Sigmoid colon (tissue), 7 donors: ENCODE measurements around the gene PLEKHA1. TPM values are rescaled to one million over a fixed set of nuclear protein-coding genes. Genes with fewer than 3 reads are reported as not detected.

ENCODE experiments used
- DNase-seq: peaks from one replicate; pipeline ENCODE4 v3.0.0-alpha.2; 2019
- H3K27ac ChIP-seq, 4 donors: fragments of 200-600 bp; sonication (generic); one replicate each; pipeline ENCODE4 v1.5.1; 2016 to 2019; ENCODE audit warnings: mild to moderate bottlenecking in 1 of 4
- H3K27me3 ChIP-seq, 3 donors: fragments of 200-600 bp; sonication (generic); one replicate each; pipeline ENCODE4 v1.5.1; 2019; ENCODE audit warnings: mild to moderate bottlenecking in 1 of 3
- H3K36me3 ChIP-seq, 4 donors: fragments of 200-600 bp; sonication (generic); one replicate each; pipeline ENCODE4 v1.5.1; 2016 to 2019
- H3K4me1 ChIP-seq, 4 donors: fragments of 200-600 bp; sonication (generic); one replicate each; pipeline ENCODE4 v1.5.1; 2017 to 2019
- H3K4me3 ChIP-seq, 4 donors: fragments of 200-600 bp; sonication (generic); one replicate each; pipeline ENCODE4 v1.5.1; 2017 to 2019; ENCODE audit warnings: mild to moderate bottlenecking in 2 of 4, moderate library complexity in 1 of 4
- H3K9me3 ChIP-seq, 4 donors: fragments of 200-600 bp in 3 of 4; sonication (generic) in 3 of 4; one replicate each; pipeline versions ENCODE4 v1.5.1 to v1.6.1; 2013 to 2019
- EP300 ChIP-seq, 4 donors: sonication (generic); formaldehyde crosslinking; IDR thresholded peaks; one replicate each; pipeline ENCODE4 v1.6.1; 2017; ENCODE audit warnings: antibody characterized with exemption in 4 of 4
- POLR2A ChIP-seq, 2 donors: fragments of 450-650 bp; IDR thresholded peaks; one replicate each; pipeline ENCODE4 v1.6.1; 2016; ENCODE audit warnings: antibody characterized with exemption in 2 of 2, mild to moderate bottlenecking in 2 of 2, moderate library complexity in 2 of 2
- POLR2AphosphoS5 ChIP-seq, 4 donors: sonication (generic); formaldehyde crosslinking; IDR thresholded peaks; one replicate each; pipeline ENCODE4 v1.6.1; 2017; ENCODE audit warnings: antibody characterized with exemption in 4 of 4
- whole genome bisulfite sequencing, 2 donors: extraction: QIAGEN DNeasy Blood & Tissue Kit; methylation state at CpG; one replicate each; pipeline ENCODE4 v1.1.7; 2013; 5-methylcytosine and 5-hydroxymethylcytosine counted together
- intact Hi-C: fragments of 100-400 bp; cut with DNase I; formaldehyde crosslinking; loops from one replicate; pipeline ENCODE4 v1.15.1; 2023
- polyA plus RNA-seq, 3 donors: library from polyadenylated mRNA; stranded (reverse); fragments of 200-250 nt; gene quantifications; one replicate each; pipeline ENCODE4 v1.2.3, GENCODE V29; 2013
- total RNA-seq, 4 donors: library from RNA; depleted of rRNA; stranded (reverse); fragments of >200 nt; gene quantifications; one replicate each; pipeline ENCODE4 v1.1.0, GENCODE V29; 2016
- TF ChIP-seq, protein P1 (sequence below), 4 experiments: fragments of 450-650 bp in 3 of 4; fragments of 200-600 bp in 1 of 4; IDR thresholded peaks; one replicate each; pipeline ENCODE4 v1.5.1; 2016 to 2019; ENCODE audit warnings: antibody characterized with exemption in 4 of 4, mild to moderate bottlenecking in 3 of 4, moderate library complexity in 2 of 4
- donor health status: healthy with polysubstance abuse.
- donor health status: Bipolar disorder and iron deficiency.
- donor health status: healthy.

PLEKHA1 gene
- total and polyA plus RNA-seq, 7 donors, result 20.9 to 53.2 (median 38.4) TPM

DNA sequence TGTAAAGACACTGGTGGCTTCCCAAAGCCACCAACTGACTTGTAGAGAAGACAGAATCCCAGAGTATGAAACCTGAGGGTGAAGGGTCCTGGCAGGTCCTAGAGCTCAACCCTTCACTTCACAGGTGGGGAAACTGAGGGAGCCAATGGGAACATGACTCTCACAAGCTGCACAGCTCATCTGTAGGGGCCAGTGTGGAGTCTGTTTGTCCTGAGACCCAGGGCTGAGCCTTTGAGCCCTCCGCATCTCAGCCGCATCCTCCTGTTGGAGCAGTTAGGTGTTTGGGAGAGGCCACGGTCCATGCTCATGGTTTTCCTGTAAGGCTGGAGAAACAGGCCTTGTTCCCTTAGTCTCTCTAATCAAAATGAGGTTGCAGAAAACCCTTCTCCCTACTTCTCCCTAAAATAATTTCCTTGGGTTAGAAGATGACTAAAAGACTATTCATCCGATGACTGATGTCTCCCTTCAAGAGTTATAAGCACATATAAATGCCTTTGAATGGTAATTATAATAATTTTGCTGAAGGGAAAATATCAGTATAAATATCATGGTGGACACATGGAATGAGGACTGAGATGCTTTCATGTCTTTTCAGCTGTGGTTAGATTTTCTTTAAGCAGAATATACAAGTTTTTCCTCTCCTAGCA lies 97.1 kb downstream of the PLEKHA1 start:
- no peaks in the 10 kb centered on the region for H3K9me3 ChIP-seq
- H3K27me3 ChIP-seq, result no peaks in the 10 kb centered on the region
- H3K27ac ChIP-seq, result no peak overlapping the region
- DNase-seq, result no peak
- intact Hi-C loops, result no loop called here
- H3K36me3 ChIP-seq, result no peaks in the 10 kb centered on the region
- no peak overlapping the region for H3K4me3 ChIP-seq
- TF ChIP-seq POLR2AphosphoS5 (IDR thresholded peaks at IDR 0.05), result no peak
- no peak for TF ChIP-seq POLR2A (IDR thresholded peaks at IDR 0.05)
- TF ChIP-seq EP300 (IDR thresholded peaks at IDR 0.05), result no peak
- peaks cover 0 to 50% (median 43%) of the 10 kb centered on the region in 4 donors for H3K4me1 ChIP-seq
- 96 to 97% methylated on average over 4 of the region's 4 CpGs for WGBS, 2 donors

DNA sequence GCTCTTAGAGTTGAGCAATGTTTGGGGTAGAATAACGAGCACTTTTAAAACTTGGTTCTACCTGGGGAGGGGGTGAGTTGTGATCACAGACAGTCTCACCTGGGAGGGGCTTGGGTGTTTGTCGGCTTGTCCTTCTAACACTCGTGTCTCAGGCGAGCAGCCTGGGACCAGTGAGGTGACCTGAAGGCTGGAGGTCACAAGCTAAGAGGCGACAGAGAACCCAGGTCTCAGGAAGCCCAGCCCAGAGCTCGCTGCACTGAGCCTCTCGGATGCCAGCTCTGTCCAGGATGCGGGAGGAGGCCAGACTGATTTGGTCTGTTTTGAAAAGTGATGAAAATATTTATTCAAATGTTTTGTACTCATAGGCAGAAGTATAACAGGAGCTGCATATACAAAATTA lies 98.6 kb downstream of the PLEKHA1 start:
- WGBS, 2 donors, result 82% methylated on average over 8 of the region's 8 CpGs
- no peaks in the 10 kb centered on the region for H3K36me3 ChIP-seq
- no peaks in the 10 kb centered on the region for H3K27me3 ChIP-seq
- intact Hi-C loops, result no loop called here
- TF ChIP-seq, protein P1, sequence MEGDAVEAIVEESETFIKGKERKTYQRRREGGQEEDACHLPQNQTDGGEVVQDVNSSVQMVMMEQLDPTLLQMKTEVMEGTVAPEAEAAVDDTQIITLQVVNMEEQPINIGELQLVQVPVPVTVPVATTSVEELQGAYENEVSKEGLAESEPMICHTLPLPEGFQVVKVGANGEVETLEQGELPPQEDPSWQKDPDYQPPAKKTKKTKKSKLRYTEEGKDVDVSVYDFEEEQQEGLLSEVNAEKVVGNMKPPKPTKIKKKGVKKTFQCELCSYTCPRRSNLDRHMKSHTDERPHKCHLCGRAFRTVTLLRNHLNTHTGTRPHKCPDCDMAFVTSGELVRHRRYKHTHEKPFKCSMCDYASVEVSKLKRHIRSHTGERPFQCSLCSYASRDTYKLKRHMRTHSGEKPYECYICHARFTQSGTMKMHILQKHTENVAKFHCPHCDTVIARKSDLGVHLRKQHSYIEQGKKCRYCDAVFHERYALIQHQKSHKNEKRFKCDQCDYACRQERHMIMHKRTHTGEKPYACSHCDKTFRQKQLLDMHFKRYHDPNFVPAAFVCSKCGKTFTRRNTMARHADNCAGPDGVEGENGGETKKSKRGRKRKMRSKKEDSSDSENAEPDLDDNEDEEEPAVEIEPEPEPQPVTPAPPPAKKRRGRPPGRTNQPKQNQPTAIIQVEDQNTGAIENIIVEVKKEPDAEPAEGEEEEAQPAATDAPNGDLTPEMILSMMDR (IDR thresholded peaks at IDR 0.05), result no peak
- TF ChIP-seq POLR2AphosphoS5 (IDR thresholded peaks at IDR 0.05), result no peak
- peaks cover 0 to 65% (median 57%) of the 10 kb centered on the region in 4 donors for H3K4me1 ChIP-seq
- no peak for DNase-seq
- no peaks in the 10 kb centered on the region for H3K9me3 ChIP-seq
- no peak overlapping the region for H3K4me3 ChIP-seq
- peak overlapping the region in 1 of 4 donors; percentile 0 for H3K27ac ChIP-seq

DNA sequence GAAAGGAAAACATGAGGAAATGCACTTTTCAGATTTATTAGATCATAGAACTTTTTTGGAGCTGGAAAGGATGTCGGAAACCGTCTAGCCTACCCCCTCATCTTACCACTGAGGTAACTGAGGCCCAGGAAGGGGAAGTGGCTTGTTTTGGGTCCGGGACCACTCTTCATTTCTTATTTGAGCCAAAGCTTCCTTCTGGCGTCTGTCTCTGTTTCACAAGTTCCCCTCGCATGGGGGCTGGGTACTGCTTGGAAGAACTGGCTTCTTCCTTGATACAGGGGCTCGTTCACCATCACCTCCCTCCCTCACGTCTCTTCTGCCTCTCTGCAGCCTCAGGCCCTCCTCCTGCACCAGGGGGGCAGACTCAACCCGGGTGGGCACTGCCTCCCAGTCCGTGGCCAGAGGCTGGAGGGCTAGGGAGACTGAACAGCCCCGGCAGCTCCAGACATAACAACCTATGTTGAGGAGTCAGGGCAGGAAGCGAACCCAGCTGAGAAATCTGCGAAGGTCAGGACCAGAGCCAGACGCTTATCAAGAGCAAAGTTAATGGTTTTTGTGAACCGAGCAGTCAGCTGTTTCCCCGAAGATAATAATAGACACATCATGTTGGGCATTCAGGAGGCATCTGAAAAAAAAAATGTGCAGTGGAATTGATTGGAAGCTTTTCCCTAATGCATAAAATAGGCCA lies 99.8 kb downstream of the PLEKHA1 start:
- TF ChIP-seq, protein P1 (IDR thresholded peaks at IDR 0.05), result no peak
- no peak for TF ChIP-seq POLR2AphosphoS5 (IDR thresholded peaks at IDR 0.05)
- 38 to 71% methylated on average over 15 of the region's 15 CpGs for WGBS, 2 donors
- Histone ChIP-seq H3K36me3 (no peaks in the 10 kb centered on the region), H3K4me3 (no peak overlapping the region), H3K9me3 (no peaks in the 10 kb centered on the region), H3K4me1 (peaks cover 0 to 58% (median 52%) of the 10 kb centered on the region in 4 donors), H3K27me3 (no peaks in the 10 kb centered on the region), H3K27ac (peak overlapping the region; percentile 49 to 85 (median 69))
- DNase-seq, result no peak
- intact Hi-C loops, result loop anchor here (2.0 kb wide), 1 partner anchor 15 kb away; no protein-coding TSS in a partner anchor

DNA sequence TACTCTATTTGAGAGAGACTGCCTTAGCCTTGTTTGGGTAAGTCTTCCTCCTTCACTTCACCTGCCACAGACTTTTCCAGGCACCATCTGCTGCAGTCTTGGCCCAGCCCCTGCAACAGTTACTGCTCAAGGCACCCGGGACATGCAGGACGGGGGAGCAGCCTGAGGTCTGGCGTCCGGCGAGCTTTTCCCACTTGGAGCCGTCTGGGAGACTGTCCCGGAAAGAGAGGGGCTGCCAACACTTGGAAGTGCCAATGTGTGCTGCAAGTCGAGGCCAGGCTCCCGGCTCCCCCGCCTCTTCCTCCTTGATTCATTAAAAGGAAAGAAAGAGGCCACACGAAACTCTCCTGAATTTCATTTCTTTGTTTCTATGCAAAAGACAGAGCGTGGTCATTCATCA lies 100.6 kb downstream of the PLEKHA1 start:
- DNase-seq, result peak; percentile 94
- H3K4me3 ChIP-seq, result peak overlapping the region in 3 of 4 donors; percentile 4 to 11 (median 10)
- intact Hi-C loops, result loop anchor here (2.0 kb wide), 1 partner anchor 14 kb away; no protein-coding TSS in a partner anchor

More for the DNA sequence above, 100.6 kb downstream of the PLEKHA1 start:
- Histone ChIP-seq H3K4me1 (peaks cover 0 to 57% (median 46%) of the 10 kb centered on the region in 4 donors), H3K27ac (peak overlapping the region; percentile 49 to 85 (median 69)), H3K36me3 (no peaks in the 10 kb centered on the region), H3K9me3 (no peaks in the 10 kb centered on the region), H3K27me3 (no peaks in the 10 kb centered on the region)
- 59 to 77% methylated on average over 12 of the region's 12 CpGs for WGBS, 2 donors
- TF ChIP-seq POLR2AphosphoS5 (IDR thresholded peaks at IDR 0.05), result peak in 3 of 4 donors; percentile 39 to 46 (median 39)
- TF ChIP-seq, protein P1 (IDR thresholded peaks at IDR 0.05), result no peak
